ENCODE measurements around the gene FOXA2.

DNA sequence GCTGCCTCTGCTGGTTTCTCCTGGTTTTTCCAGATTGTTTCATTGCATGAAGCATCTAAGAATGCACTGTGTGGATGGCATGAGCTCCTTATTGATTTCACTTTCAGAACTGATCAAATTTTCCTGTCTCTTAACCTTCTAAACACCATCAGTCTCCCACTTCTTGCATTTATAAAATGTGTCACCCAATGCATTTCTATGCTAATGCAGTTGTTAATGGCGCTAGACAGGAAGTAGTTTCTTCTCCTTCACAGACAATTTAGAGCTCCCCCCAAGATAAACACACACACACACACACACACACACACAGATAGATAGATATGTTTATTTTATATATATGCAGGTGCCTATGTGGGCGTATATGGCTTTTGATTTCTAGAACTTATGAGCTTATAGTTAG, 45.6 kb upstream of the FOXA2 start:
- TF ChIP-seq, protein P1, sequence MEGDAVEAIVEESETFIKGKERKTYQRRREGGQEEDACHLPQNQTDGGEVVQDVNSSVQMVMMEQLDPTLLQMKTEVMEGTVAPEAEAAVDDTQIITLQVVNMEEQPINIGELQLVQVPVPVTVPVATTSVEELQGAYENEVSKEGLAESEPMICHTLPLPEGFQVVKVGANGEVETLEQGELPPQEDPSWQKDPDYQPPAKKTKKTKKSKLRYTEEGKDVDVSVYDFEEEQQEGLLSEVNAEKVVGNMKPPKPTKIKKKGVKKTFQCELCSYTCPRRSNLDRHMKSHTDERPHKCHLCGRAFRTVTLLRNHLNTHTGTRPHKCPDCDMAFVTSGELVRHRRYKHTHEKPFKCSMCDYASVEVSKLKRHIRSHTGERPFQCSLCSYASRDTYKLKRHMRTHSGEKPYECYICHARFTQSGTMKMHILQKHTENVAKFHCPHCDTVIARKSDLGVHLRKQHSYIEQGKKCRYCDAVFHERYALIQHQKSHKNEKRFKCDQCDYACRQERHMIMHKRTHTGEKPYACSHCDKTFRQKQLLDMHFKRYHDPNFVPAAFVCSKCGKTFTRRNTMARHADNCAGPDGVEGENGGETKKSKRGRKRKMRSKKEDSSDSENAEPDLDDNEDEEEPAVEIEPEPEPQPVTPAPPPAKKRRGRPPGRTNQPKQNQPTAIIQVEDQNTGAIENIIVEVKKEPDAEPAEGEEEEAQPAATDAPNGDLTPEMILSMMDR (IDR thresholded peaks at IDR 0.05), result no peak
- TF ChIP-seq EP300 (IDR thresholded peaks at IDR 0.05), result no peak

All from esophagus muscularis mucosa (tissue), 3 donors.